Measurements from ENCODE around the gene MARK3.
"Not testable (repeated sequence)": the region's sequence is repeated elsewhere in the genome, so short reads cannot be mapped to it uniquely, and the experiment has no call there.

The MARK3 gene

GRCh38 chr14:103517721-103518421 lies 132.7 kb downstream of the MARK3 start:
- DNase-seq: no peak

GRCh38 chr14:103518422-103519042 lies 133.3 kb downstream of the MARK3 start:
- DNase-seq: peak; percentile 16

- DNase-seq: no peak
Measured at GRCh38 chr14:103519043-103519836, 134.0 kb downstream of the MARK3 start.

- no peak for DNase-seq
Measured at GRCh38 chr14:103519837-103520212, 134.6 kb downstream of the MARK3 start.

- DNase-seq: no peak
Measured at GRCh38 chr14:103520269-103520656, 135.0 kb downstream of the MARK3 start.

- peak; percentile 74 for DNase-seq
Measured at GRCh38 chr14:103520657-103521437, 135.6 kb downstream of the MARK3 start.

- no peak for DNase-seq
Measured at GRCh38 chr14:103521438-103521950, 136.3 kb downstream of the MARK3 start.

GRCh38 chr14:103521951-103522563 lies 136.8 kb downstream of the MARK3 start:
- peak; percentile 46 for DNase-seq

GRCh38 chr14:103522649-103523574 lies 137.7 kb downstream of the MARK3 start, which contains the start of gene CKB:
TSS of gene CKB (minus strand) at chr14:103522830. CDS start at chr14:103522493, 337 bp downstream.
- peak; percentile 71 for DNase-seq

- DNase-seq: no peak
Measured at GRCh38 chr14:103523575-103523954, 138.3 kb downstream of the MARK3 start.

GRCh38 chr14:103524002-103524935 lies 139.1 kb downstream of the MARK3 start:
- no peak for DNase-seq

- DNase-seq: not testable (repeated sequence)
Measured at GRCh38 chr14:103525430-103526246, 140.4 kb downstream of the MARK3 start.

GRCh38 chr14:103526247-103526913 lies 141.2 kb downstream of the MARK3 start:
- no peak for DNase-seq

GRCh38 chr14:103526914-103527248 lies 141.7 kb downstream of the MARK3 start:
- no peak for DNase-seq

GRCh38 chr14:103527408-103528145 lies 142.4 kb downstream of the MARK3 start:
- DNase-seq: no peak

- DNase-seq: peak; percentile 18
Measured at GRCh38 chr14:103528146-103528586, 143.0 kb downstream of the MARK3 start.

GRCh38 chr14:103528587-103529382 lies 143.6 kb downstream of the MARK3 start, which contains the start of gene TRMT61A:
TSS of gene TRMT61A (plus strand) at chr14:103529196. CDS start at chr14:103529979, 783 bp downstream.
- DNase-seq: peak; percentile 91

Measured in NCI-H1092 treated with DMSO at 0.1 percent for 48 hours (cell line).